GM19328 (cell line): ENCODE data around the gene SLFN14.
"Not testable (repeated sequence)": the region's sequence is repeated elsewhere in the genome, so short reads cannot be mapped to it uniquely, and the experiment has no call there.

Experiments
- ATAC-seq: cut with Tn5 transposase; IDR thresholded peaks from one replicate; pipeline ENCODE4 v1.9.1; 2021; ENCODE audit warnings: mild to moderate bottlenecking, moderate library complexity; ENCODE audit not compliant: unreplicated experiment

SLFN14 gene

DNA sequence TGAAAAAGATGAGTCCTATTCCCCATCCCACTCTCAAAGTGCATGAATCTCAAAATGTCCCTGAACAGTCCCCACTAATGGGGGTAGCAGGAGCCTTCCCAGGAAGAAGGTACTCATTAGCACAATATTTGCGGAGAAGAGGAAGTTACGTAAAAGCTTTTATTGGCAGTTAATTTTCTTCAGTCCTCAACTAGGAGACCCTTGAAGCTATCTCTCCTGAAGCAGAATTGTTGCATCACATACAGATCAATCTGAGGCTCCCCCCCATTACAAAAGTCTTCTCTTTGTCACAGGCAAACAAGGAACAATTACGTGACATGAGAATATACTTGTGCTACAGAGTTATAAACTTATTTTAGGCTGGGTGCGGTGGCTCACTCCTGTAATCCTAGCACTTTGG is 37.3 kb downstream of the SLFN14 start:
- ATAC-seq, result no peak

DNA sequence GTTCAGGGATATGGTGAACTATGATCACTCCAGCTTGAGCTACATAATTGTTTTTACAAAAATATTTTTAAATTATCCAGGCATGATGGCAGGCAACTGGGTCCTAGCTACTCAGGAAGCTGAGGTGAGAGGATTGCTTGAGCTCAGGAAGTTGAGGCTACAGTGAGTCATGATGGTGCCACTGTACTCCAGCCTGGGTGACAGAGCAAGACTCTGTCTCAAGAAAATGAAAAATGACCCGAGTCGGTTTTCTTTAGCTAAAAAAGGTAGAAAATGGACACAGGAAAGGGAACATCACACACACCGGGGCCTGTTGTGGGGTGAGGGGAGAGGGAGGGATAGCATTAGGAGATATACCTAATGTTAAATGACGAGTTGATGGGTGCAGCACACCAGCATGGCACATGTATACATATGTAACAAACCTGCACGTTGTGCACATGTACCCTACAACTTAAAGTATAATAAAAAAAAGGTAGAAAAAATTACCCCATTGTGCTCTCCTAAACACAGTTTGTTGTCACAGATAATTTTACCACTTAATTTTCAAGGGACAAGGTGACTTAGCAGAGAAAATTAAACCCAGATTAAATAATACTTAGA is 38.9 kb downstream of the SLFN14 start:
- ATAC-seq, result not testable (repeated sequence)

DNA sequence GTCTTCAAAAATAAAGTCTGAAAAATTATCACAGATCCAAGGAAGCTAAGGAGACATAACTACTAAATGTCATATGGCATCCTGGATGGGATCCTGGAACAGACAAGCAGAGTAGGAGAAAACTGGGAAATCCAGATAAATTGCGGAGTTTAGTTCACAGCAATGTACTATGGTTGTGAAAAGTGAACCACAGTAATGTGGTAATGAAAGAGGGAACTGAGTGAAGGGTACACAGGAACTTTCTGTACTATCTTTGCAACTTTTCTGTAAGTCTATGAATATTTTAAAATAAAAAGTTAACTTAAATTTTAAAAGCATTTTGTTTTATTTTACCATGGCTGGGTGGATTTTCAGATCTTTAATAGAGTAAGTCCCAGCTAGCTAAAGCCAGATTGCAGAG is 39.5 kb downstream of the SLFN14 start:
- ATAC-seq, result no peak

DNA sequence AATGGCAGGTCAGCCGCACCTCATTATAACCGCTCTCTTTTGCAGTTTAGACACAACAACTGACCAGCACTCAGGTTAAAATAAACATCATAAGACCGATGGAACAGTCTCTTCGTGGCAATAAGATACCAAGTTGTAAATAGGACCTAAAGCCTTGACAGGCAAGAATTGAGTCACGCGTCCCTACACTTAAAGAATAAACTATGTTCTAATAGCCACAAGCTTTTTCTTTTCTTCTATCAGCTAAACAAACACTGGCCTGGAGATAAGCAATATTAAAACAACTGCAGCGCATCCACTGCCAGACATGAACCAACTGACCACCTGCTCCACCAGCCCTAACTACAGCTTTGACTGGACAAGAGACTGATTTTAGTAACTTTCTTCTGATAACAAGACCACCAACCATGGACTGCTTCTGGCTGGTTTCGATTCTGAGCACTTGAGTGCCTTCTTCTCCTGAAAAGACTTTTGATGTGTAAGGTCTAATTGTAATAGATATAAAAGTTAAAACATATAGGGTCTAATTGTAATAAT is 40.6 kb downstream of the SLFN14 start:
- ATAC-seq, result no peak

DNA sequence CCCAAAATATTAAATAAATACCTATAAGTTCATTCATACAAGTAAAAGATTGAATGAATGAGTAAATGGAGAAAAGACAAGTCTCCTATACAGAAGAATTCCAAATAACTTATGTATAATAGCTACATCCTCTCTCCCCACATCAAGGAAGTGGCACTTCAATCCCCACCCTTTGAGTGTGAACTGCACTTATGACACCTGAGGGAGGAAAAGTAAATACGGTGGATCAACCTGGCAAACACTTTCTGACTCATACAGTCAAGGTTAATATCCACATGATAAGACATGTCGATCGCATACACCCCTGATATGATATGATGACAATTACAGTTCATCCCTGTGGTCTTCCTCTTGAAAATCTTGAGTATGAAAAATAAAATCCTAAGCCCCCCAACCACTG is 41.2 kb downstream of the SLFN14 start:
- no peak for ATAC-seq

DNA sequence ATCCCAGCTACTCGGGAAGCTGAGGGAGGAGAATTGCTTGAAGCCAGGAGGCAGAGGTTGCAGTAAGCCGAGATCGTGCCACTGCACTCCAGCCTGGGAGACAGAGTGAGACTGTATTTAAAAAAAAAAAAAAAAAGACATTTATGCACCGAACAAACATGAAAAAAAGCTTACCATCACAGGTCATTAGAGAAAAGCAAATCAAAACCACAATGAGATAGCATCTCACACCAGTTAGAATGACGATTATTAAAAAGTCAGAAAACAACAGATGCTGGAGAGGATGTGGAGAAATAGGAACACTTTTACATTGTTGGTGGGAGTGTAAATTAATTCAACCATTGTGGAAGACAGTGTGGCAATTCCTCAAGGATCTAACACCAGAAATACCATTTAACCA is 42.2 kb downstream of the SLFN14 start:
- not testable (repeated sequence) for ATAC-seq

DNA sequence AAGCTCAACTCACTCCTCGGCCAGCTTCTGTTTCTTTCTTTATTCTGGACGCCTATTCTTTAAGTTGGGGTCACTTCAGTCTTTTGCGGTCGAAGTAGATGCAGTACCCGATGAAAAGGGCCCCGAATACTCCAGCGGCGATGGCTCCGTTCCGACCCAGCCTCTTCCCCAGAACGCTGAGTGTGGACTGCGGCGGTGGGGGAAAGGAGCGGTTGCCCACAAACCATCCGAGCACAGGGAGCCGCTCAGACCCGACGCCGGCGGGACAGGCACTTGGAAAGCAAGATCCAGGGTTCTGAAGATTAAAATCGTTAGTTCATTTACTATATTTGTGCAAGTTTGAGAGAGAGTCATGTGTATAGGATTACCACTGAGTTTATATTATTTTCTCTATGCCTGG is 45.6 kb downstream of the SLFN14 start:
- ATAC-seq, result no peak

DNA sequence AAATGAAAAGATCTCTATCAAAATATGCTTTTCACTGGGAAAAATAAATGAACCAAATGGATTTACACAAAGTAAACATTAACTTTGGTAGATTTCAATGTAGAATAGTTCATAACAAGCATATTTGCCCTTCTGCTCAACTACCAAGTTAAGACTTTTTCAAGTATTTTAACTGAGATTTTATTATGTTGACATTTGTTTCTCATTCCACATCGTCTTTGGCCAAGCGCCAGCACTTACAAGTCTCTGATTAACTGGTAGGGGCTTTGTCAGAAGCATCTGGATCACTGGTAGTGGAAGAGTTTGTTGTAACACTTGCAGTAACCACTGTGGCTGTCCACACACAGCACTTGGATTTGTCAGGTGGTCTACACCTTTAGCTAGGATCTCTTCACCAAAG is 46.1 kb downstream of the SLFN14 start:
- no peak for ATAC-seq
